GM18870 (cell line): ENCODE data around the gene TSPYL6.

Experiments used
- ATAC-seq: cut with Tn5 transposase; IDR thresholded peaks from one replicate; pipeline ENCODE4 v1.9.1; 2021; ENCODE audit warnings: moderate library complexity; ENCODE audit not compliant: unreplicated experiment

The TSPYL6 gene

GRCh38 chr2:54206596-54206995 lies 49.4 kb downstream of the TSPYL6 start:
- ATAC-seq, result no peak

- no peak for ATAC-seq
Measured at GRCh38 chr2:54204476-54204875, 51.6 kb downstream of the TSPYL6 start.
